ENCODE results near the gene IGSF6.
"Not testable (repeated sequence)": the region's sequence is repeated elsewhere in the genome, so short reads cannot be mapped to it uniquely, and the experiment has no call there.

Gene IGSF6

GRCh38 chr16:21628121-21628726, 24.2 kb downstream of the IGSF6 start:
- DNase-seq: no peak

- peak; percentile 55 for DNase-seq
These were observed 25.6 kb downstream of the IGSF6 start for GRCh38 chr16:21626659-21627277.

GRCh38 chr16:21625026-21625425, 27.4 kb downstream of the IGSF6 start:
- no peak for DNase-seq

- no peak for DNase-seq
These were observed 29.9 kb downstream of the IGSF6 start for GRCh38 chr16:21622545-21622944.

GRCh38 chr16:21620592-21620991, 31.8 kb downstream of the IGSF6 start:
- no peak for DNase-seq

GRCh38 chr16:21619765-21620425, 32.5 kb downstream of the IGSF6 start:
- no peak for DNase-seq

- DNase-seq: no peak
These were observed 34.1 kb downstream of the IGSF6 start for GRCh38 chr16:21618281-21618680.

- no peak for DNase-seq
These were observed 34.8 kb downstream of the IGSF6 start for GRCh38 chr16:21617607-21618006.

GRCh38 chr16:21614896-21615295, 37.5 kb downstream of the IGSF6 start:
- no peak for DNase-seq

- no peak for DNase-seq
These were observed 38.6 kb downstream of the IGSF6 start for GRCh38 chr16:21613781-21614180.

GRCh38 chr16:21613361-21613760, 39.0 kb downstream of the IGSF6 start:
- no peak for DNase-seq

GRCh38 chr16:21611556-21612384, 40.6 kb downstream of the IGSF6 start:
- DNase-seq: no peak

- no peak for DNase-seq
These were observed 41.2 kb downstream of the IGSF6 start for GRCh38 chr16:21611198-21611555.

- DNase-seq: no peak
These were observed 41.6 kb downstream of the IGSF6 start for GRCh38 chr16:21610766-21611165.

GRCh38 chr16:21610006-21610544, 42.3 kb downstream of the IGSF6 start:
- no peak for DNase-seq

GRCh38 chr16:21608639-21609328, 43.6 kb downstream of the IGSF6 start:
- DNase-seq: no peak

- not testable (repeated sequence) for DNase-seq
These were observed 46.6 kb downstream of the IGSF6 start for GRCh38 chr16:21605848-21606247.

GRCh38 chr16:21603928-21604327, 48.5 kb downstream of the IGSF6 start:
- no peak for DNase-seq

- DNase-seq: no peak
These were observed 49.6 kb downstream of the IGSF6 start for GRCh38 chr16:21602785-21603184.

- no peak for DNase-seq
These were observed 52.2 kb downstream of the IGSF6 start for GRCh38 chr16:21600031-21600773.

- DNase-seq: peak; percentile 92
These were observed 53.0 kb downstream of the IGSF6 start, which contains the start of gene METTL9 for GRCh38 chr16:21599122-21600030. Gene METTL9, plus strand, starts transcription at chr16:21599577. Its CDS starts 157 bp downstream, at chr16:21599734.
